Measurements from ENCODE around the gene PTAFR. TPM values are rescaled to one million over a fixed set of nuclear protein-coding genes. Genes with fewer than 3 reads are reported as not detected.
"Not testable (repeated sequence)": the region's sequence is repeated elsewhere in the genome, so short reads cannot be mapped to it uniquely, and the experiment has no call there.

The PTAFR gene
- polyA plus RNA-seq, 1 donor (not counting 4 experiments of a cell fraction or from before 2014, with no cell fraction given), result 19.6 TPM

DNA sequence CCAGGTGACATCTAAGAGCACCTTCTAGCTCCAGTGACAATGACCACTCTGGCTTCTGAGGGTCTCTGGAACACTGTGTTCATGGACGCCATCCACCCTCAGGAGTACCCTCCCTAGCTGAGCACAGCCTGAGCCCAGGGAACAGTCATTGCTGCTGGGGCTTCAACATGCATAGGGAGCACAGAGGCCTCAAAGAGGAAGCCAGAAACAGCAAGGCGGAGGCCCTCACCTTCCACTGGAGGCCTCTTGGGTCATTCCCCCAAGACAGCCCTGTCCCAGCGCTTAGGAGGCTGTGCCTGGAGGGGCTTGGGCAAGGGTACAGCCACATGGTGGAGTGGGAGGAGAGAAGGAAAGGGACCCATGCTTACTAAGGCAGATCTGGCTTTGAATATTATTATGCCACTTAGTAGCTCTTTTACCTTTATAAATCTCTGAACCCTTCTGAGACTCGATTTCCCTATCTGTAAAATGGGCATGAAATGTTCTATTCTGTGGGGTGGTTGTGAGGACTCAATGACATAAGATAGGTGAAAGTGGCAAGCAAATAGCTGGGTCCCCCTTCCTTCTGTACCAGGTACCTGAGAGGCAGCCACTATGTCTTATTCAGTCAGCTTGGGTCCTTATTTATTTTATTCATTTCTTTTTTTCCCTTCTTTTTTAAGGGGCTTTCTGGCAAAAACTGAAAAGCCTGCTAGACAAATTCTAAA, 32.8 kb downstream of the PTAFR start:
- dilution Hi-C loops (cut with MboI; ENCODE audit: extremely low pct_ligation_motif_present, low sequenced_read_pairs), result no loop called here
- Histone ChIP-seq H4K20me1 (ENCODE audit: control insufficient read depth, extremely low read depth, insufficient read depth, low read length) (no peaks in the 10 kb centered on the region), H3K4me3 (ENCODE audit: control insufficient read depth in 2 of 3, extremely low read depth in 1 of 3, insufficient read depth in 2 of 3, low read depth in 1 of 3, low read length in 3 of 3) (no peak overlapping the region), H3K9ac (ENCODE audit: control insufficient read depth, extremely low read depth, insufficient read depth, low read length) (no peak overlapping the region), H3K4me1 (ENCODE audit: control insufficient read depth, extremely low read depth, insufficient read depth, low read length) (peaks cover 10% of the 10 kb centered on the region), H2AFZ (ENCODE audit: control insufficient read depth, low read length) (no peak overlapping the region), H3K36me3 (ENCODE audit: control insufficient read depth in 2 of 2, extremely low read depth in 1 of 2, insufficient read depth in 2 of 2, low read length in 2 of 2) (no peaks in the 10 kb centered on the region), H3K4me2 (ENCODE audit: control insufficient read depth, extremely low read depth, insufficient read depth, low read depth, low read length) (no peak overlapping the region), H3K79me2 (ENCODE audit: control insufficient read depth, insufficient read depth, low read length) (no peaks in the 10 kb centered on the region), H3K27me3 (ENCODE audit: control insufficient read depth, extremely low read depth, insufficient read depth, low read length) (no peaks in the 10 kb centered on the region), H3K9me3 (ENCODE audit: control insufficient read depth, low read depth, low read length) (no peaks in the 10 kb centered on the region), H3K27ac (ENCODE audit: control insufficient read depth, insufficient read depth, low read length) (no peak overlapping the region), H3K9me1 (ENCODE audit: control insufficient read depth, extremely low read depth, insufficient read depth, low read length) (no peaks in the 10 kb centered on the region)
- FAIRE-seq, result no peak
- TF ChIP-seq, protein P1, sequence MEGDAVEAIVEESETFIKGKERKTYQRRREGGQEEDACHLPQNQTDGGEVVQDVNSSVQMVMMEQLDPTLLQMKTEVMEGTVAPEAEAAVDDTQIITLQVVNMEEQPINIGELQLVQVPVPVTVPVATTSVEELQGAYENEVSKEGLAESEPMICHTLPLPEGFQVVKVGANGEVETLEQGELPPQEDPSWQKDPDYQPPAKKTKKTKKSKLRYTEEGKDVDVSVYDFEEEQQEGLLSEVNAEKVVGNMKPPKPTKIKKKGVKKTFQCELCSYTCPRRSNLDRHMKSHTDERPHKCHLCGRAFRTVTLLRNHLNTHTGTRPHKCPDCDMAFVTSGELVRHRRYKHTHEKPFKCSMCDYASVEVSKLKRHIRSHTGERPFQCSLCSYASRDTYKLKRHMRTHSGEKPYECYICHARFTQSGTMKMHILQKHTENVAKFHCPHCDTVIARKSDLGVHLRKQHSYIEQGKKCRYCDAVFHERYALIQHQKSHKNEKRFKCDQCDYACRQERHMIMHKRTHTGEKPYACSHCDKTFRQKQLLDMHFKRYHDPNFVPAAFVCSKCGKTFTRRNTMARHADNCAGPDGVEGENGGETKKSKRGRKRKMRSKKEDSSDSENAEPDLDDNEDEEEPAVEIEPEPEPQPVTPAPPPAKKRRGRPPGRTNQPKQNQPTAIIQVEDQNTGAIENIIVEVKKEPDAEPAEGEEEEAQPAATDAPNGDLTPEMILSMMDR (optimal IDR thresholded peaks at IDR 0.05 in 1 of 3, IDR thresholded peaks at IDR 0.05 in 1 of 3, conservative IDR thresholded peaks at IDR 0.05 in 1 of 3; ENCODE audit: extremely low read depth in 1 of 3, insufficient read depth in 2 of 3, low read length in 3 of 3), result no peak
- TF ChIP-seq EZH2 (IDR thresholded peaks at IDR 0.05; ENCODE audit: low read length), result no peak
- no peak for DNase-seq (ENCODE audit: low read depth, low spot score)

DNA sequence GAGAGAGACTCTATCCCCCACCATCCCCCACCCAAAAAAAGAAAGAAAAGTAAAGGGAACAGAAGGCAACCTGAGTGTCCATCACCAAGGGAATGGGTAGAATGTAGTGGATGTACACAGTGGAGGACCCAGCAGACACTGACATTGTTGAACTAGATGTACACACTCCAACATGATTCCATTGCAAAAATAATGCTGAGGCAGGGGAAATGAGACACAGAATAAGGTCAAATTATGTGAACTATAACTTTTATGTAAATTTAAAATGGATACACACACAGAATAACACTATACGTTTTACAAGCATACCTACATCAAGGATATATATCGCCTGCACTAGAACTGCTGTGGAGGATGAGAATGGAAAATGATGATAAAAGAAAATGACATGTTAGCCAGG, 34.8 kb downstream of the PTAFR start:
- Histone ChIP-seq H3K79me2 (ENCODE audit: control insufficient read depth, insufficient read depth, low read length) (no peaks in the 10 kb centered on the region), H3K36me3 (ENCODE audit: control insufficient read depth in 2 of 2, extremely low read depth in 1 of 2, insufficient read depth in 2 of 2, low read length in 2 of 2) (no peaks in the 10 kb centered on the region), H2AFZ (ENCODE audit: control insufficient read depth, low read length) (no peak overlapping the region), H3K9me3 (ENCODE audit: control insufficient read depth, low read depth, low read length) (no peaks in the 10 kb centered on the region), H3K9me1 (ENCODE audit: control insufficient read depth, extremely low read depth, insufficient read depth, low read length) (no peaks in the 10 kb centered on the region), H3K9ac (ENCODE audit: control insufficient read depth, extremely low read depth, insufficient read depth, low read length) (no peak overlapping the region), H3K4me2 (ENCODE audit: control insufficient read depth, extremely low read depth, insufficient read depth, low read depth, low read length) (no peak overlapping the region), H4K20me1 (ENCODE audit: control insufficient read depth, extremely low read depth, insufficient read depth, low read length) (no peaks in the 10 kb centered on the region), H3K27me3 (ENCODE audit: control insufficient read depth, extremely low read depth, insufficient read depth, low read length) (no peaks in the 10 kb centered on the region), H3K4me1 (ENCODE audit: control insufficient read depth, extremely low read depth, insufficient read depth, low read length) (peaks cover 17% of the 10 kb centered on the region), H3K27ac (ENCODE audit: control insufficient read depth, insufficient read depth, low read length) (no peak overlapping the region), H3K4me3 (ENCODE audit: control insufficient read depth in 2 of 3, extremely low read depth in 1 of 3, insufficient read depth in 2 of 3, low read depth in 1 of 3, low read length in 3 of 3) (no peak overlapping the region)
- TF ChIP-seq, protein P1 (optimal IDR thresholded peaks at IDR 0.05 in 1 of 3, IDR thresholded peaks at IDR 0.05 in 1 of 3, conservative IDR thresholded peaks at IDR 0.05 in 1 of 3; ENCODE audit: extremely low read depth in 1 of 3, insufficient read depth in 2 of 3, low read length in 3 of 3), result no peak
- no peak for TF ChIP-seq EZH2 (IDR thresholded peaks at IDR 0.05; ENCODE audit: low read length)
- DNase-seq (ENCODE audit: low read depth, low spot score), result no peak
- dilution Hi-C loops (cut with MboI; ENCODE audit: extremely low pct_ligation_motif_present, low sequenced_read_pairs), result no loop called here
- FAIRE-seq, result no peak

GRCh38 chr1:28139866-28140265, 36.6 kb downstream of the PTAFR start:
- H3K9me1 ChIP-seq (ENCODE audit: control insufficient read depth, extremely low read depth, insufficient read depth, low read length); dilution Hi-C loops (cut with MboI; ENCODE audit: extremely low pct_ligation_motif_present, low sequenced_read_pairs); H3K36me3 ChIP-seq (ENCODE audit: control insufficient read depth in 2 of 2, extremely low read depth in 1 of 2, insufficient read depth in 2 of 2, low read length in 2 of 2); H3K4me3 ChIP-seq (ENCODE audit: control insufficient read depth in 2 of 3, extremely low read depth in 1 of 3, insufficient read depth in 2 of 3, low read depth in 1 of 3, low read length in 3 of 3); H3K27me3 ChIP-seq (ENCODE audit: control insufficient read depth, extremely low read depth, insufficient read depth, low read length); H3K4me2 ChIP-seq (ENCODE audit: control insufficient read depth, extremely low read depth, insufficient read depth, low read depth, low read length); H3K9ac ChIP-seq (ENCODE audit: control insufficient read depth, extremely low read depth, insufficient read depth, low read length); H3K27ac ChIP-seq (ENCODE audit: control insufficient read depth, insufficient read depth, low read length); H4K20me1 ChIP-seq (ENCODE audit: control insufficient read depth, extremely low read depth, insufficient read depth, low read length); H3K9me3 ChIP-seq (ENCODE audit: control insufficient read depth, low read depth, low read length); H2AFZ ChIP-seq (ENCODE audit: control insufficient read depth, low read length); DNase-seq (ENCODE audit: low read depth, low spot score); H3K79me2 ChIP-seq (ENCODE audit: control insufficient read depth, insufficient read depth, low read length); FAIRE-seq: not testable (repeated sequence)
- peaks cover 30% of the 10 kb centered on the region for H3K4me1 ChIP-seq (ENCODE audit: control insufficient read depth, extremely low read depth, insufficient read depth, low read length)

All from keratinocyte (primary cell).